A549 treated with GW870086 at 1 μM for 4 hours (cell line): Measurements from ENCODE around the gene STAU1. TPM values are rescaled to one million over a fixed set of nuclear protein-coding genes. Genes with fewer than 3 reads are reported as not detected.

Experiments
- total RNA-seq: library from RNA; stranded (reverse); fragments of 200-300 nt; extraction: Qiagen RNA extraction; gene quantifications from 5 replicates; pipeline ENCODE4 v1.2.3, GENCODE V29; 2022; ENCODE audit warnings: low read depth

Gene STAU1
- total RNA-seq = 52.9 to 63.6 TPM (median 58.4 TPM) in 5 replicates

GRCh38 chr20:49187851-49188641 is at the start of gene STAU1:
Gene STAU1 (minus strand): TSS chr20:49188334. CDS start chr20:49166201, 22,133 bp downstream.

GRCh38 chr20:49219091-49219923 is 31.2 kb upstream of the STAU1 start, which contains the start of gene DDX27:
Gene DDX27 (plus strand): TSS chr20:49219416. CDS start chr20:49219449, 33 bp downstream.

Other genes with a start within 250 kb of the STAU1 start
- 85.1 to 106 TPM (median 92.0 TPM) in 5 replicates for gene CSE1L, start 142.0 kb downstream of the STAU1 start, total RNA-seq
- 58.3 to 61.2 TPM (median 60.3 TPM) in 5 replicates for gene DDX27, start 31.1 kb upstream of the STAU1 start, total RNA-seq
- gene ZNFX1, start 89.7 kb upstream of the STAU1 start, total RNA-seq = 21.1 to 25.1 TPM (median 23.2 TPM) in 5 replicates